GM19397 (cell line): ENCODE data around the gene SNRK.

Experiments used
- ATAC-seq: cut with Tn5 transposase; IDR thresholded peaks from one replicate; pipeline ENCODE4 v1.9.1; 2021; ENCODE audit warnings: mild to moderate bottlenecking, moderate library complexity; ENCODE audit not compliant: unreplicated experiment

SNRK gene

DNA sequence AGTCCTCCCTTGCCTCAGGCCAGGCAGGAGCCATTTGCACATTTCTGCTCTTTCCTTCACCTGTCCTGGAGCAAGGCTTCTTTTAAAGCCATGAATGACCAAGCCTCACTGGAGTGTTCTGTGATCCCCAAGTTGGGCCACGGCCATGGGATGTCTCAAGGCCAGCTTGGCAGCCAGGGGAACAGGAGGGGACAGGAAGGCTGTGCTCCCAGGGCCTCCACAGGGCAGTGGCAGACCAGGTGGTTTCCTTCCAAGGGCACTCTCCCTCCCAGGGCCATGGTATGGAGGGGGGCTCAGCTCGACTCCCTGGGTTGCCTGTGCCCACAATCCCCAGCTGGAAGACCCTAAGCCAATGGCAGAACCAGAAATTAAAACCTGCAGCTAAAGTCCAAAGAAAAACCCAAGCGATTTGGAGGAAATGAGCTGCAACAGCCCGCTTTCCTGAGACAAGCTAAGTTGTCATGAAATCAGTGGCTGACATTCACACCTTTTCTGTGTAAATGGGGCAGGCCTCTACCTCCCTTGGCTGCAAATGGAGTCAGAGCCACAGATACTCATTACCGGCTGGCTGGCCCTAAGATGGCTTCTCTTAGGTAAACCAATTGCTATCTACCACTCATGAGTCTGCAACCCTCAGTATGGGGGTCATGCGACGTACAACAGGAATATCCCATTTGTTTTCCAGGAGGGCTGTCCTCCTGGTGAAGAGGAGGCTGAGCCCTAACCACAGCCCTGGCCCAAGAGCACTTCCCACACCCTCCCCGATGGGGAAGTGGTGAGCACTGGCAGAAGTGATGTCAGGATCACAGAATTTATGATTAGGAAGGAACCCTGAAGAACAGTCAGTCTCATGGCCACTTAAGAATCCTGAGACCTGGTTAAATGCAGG is 83.3 kb downstream of the SNRK start:
- no peak for ATAC-seq

DNA sequence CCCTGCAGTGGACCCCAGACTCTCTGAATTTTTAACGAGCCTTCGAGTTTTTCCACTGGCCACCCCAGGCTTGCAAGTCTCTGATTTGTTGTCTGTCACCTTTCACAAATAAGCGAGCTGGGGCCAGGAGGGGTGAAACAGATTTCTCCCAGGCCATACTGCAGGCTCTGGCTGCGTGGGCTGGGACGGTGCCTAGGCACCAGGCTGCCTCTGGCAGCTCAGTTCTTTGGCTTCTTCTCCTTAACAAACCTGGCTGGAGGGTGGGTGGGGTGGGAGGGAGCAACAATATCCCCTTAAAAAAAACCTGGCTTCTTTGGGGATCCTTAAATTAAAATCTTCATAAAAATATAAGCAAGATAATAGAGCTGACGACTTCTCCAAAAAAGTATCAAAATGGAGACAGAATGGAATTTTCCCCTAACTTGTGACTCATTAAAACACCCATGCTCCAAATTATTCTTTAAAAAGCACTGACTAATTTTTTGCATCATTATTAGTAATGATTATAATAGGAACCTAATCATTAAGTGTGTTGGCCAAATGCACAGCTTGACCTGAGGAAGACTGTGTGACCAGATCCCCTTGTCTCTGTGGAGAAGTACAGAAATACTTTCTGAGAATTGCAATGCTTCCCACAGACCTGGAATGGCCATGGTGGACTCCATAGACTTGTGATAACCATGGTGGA is 84.1 kb downstream of the SNRK start:
- ATAC-seq: no peak

DNA sequence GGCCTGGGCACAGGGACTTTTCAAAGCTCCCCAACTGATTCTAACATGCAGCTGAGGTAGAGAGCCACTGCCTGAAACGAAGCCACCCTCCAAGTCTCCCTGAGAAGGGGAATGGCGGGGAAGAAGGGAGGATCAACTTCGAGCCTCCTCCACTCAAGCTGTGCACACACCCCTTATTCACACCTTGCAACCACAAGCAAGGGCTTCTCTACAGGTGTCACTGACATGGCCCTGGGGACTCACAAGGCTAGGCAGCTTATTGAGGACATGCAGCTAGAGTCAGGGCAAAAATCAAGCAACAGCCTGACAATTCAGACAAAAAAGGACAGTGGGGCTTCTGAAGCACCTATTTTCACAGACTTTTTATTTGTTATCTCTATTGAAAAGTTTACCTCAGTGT is 85.2 kb downstream of the SNRK start:
- no peak for ATAC-seq

DNA sequence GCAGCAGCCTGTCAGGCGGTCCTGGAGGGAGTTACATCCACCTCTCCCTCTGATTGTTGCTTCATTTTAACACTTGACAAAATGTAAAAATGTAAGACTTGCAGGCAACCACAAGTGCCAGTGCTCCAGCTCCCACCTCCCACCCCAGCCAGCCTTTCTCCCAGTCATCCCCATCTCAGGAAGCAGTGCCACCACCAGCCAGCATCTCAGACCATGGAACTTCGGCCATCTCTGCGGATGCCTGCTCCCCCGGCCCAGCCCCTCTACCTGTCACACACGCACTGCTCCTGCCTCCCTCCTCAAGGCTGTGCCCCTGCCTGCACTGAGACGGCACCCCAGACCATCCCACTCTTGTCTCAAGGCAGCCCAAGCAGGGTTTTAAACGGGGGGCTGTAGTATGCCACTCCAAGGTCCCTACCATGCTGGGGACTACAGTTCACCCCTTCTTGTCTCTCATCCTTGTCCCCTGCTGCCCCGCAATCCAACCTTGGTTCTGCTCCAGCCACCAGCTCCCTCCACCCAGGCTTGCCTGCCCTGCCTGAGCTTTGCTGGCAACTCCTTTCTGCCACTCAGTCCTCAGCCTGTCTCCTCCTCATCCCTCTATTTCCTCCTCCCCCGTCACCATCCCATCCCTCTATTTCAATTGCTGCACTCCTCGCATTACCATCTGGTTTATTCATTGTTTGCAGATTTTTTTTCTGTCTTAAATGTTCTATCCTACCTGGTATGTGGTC is 85.8 kb downstream of the SNRK start:
- no peak for ATAC-seq

DNA sequence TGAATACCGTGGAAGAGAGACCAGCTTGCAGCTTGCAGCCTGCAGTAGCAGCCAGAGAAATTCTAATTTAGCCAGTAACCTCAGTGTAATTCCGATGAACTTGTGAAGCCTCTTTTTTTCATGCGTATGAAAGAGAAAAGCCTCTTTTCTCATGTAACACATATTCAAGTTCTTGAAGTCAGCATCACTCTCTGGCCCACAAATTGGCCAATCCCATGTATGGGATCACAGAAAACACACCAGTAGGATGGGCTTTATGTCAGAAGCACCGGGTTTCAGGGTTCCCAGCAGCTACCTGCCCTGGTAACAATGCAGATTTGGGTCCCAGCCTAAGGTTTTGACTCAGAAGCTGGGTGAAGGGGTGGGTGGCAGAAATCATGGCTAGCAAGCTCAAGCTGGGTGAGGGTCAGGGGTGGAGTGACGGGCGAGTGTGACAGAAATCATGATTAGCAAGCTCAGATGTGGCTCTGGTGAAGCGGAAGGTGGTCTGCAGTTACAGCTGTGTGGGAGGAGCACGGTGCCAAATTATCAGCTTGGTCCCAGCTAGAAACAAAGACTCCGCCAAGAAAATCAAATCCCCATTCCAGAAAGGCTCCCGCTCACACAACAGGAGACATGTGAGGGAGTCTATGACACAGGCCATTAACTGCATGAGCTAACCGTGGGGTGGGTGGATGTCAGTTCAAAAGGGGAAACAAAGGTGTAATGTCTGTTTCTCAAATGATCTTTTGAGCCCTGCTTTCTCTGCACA is 86.6 kb downstream of the SNRK start:
- no peak for ATAC-seq

DNA sequence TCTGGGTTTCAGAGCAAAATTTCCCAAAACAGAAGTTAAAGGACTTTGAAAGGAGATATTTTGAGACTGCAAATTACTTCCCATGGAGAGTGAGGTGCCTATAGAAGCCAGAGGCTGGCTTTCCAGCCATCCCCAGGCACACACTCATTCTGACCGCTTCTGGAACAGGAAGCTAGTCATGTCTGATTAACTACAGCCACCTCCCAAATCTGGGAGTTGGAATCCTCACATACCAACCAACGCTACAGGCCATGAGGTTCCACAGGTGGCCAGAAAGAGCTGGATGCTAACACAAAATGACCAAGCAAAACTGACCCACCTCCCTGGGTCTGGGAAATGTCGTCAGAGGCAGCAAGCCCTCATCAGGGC is 87.2 kb downstream of the SNRK start:
- ATAC-seq: no peak

DNA sequence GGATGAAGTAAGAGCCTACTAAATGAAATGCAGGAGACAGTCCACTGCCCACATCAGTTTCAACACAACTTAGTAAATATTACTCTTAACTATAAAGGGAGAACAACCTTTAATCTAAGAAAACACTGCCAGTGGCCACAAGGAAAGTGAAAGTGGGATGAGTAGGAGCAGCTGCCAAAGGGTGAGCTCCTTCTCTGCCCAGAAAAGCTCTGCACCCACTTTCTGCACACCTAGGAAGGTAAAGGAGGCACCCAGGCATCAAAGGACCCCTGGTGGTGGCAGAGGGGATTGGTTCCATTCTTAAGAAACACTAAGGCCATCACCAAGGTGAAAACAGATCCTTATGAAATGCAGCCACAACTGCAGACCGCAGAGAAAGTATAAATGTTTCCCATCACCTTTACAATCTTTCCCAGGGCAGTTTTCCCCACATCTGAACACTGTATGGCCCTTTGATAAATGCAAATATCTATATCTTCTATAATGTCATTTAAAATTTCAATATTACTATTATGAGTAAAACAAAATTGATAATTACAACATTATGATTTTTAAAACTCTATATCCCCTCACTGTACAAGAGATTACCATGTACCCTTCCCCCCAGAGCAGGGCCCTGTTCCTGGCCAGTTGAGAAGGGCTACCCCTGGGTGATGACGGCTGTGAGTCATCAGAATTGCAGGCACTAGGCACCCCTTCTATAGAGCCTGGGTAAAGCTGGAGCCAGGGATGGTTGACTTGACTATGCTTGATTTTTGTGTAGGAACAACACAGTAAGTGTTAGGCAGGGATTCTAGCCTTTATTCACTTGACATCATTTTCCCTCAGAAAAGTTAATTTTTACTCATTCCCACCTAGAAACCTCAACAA is 92.0 kb downstream of the SNRK start:
- ATAC-seq: no peak

DNA sequence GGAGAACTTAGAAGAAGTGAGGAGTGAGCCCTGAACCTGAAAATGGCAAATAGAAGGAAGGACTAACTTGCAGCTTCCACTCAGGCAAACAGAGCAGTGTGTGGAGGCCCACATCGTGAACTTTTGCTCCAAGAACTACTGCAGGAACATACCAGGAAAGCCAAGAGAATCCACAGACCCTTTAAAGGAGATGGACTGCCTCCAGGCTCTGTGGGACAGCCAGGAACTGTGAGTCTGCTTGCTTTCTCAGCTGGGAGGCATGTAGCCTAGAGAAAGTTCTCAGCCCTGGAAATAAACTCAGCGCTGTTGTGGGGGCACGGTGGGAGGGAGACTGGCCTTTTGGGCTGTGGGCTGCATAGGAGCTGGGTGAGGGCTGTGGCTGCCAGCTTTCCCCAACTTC is 93.0 kb downstream of the SNRK start:
- no peak for ATAC-seq

DNA sequence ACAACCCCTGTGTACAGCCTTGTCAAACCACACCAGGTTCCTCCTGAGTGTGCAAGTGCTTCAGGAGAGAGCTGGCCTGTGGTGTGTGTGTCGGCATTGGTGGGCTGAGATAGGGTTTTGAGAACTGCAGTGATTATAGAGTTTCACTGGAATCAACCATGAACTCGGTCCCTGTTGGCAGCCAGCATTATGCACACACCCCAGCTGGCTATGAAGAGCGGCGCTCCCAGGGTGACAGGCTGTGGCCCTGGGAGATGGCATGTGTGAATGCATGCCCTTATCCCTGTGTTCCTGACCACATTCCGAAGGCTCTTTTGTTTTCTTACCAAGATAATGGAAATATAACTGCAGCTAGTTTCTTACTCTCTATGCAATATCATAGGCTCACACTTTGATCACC is 101.8 kb downstream of the SNRK start:
- no peak for ATAC-seq

DNA sequence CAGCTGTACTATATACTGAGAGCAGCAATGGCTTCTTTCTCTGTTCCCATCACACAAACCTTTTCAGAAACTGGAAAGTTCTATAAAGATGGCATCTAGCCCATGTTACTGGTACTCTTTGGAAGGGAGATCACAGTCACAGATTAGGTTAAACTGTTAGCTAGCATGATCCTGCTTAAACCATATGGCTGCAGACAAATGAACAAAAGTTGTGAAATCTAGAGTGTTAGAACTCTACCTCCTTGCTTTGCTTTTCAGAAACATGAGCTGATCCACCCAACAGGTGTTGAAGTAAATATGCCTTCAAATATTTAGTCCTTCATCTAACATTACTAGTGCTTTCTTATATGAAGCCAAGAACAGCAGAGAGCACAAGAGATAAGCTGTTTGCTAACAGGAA is 102.6 kb downstream of the SNRK start:
- no peak for ATAC-seq

DNA sequence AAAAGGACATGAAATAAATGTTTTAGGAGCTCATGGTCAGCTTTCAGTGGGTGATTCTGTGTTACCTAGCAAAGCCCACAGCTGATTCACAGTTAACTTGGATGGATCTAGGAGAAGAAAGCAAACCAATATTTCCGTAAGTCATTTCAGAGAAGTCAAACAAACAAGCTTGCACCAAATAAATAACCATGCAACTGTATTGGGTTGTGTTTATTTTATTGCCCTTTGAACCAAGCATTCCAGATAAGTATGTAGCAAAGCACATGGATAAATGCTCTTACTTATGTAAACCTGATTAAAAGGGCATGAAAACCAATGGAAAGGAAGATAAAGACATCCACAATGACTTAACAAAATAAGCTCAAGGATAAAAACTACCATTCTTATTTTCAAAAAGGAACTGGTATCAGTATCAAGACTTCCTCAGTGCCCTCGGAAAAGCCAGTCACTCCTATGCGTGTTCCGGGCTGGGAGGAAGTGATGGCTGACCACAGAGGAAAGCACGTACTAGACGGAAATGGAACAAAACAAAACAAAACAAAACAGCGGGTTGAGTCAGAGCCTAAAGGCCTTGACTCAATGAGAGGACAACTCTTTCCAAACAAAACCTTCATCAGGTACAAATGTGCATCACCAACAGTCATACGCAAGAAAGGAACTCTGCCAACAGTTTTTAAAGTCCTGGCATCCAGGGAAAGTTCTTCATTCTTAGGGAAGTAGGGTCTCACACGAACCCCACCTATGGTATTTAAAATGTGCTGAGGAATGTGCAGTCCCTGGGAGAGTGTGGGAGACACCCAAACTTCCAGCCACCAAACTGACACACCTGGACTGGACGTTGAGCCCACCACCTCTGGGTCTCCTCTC is 103.3 kb downstream of the SNRK start:
- ATAC-seq: no peak

DNA sequence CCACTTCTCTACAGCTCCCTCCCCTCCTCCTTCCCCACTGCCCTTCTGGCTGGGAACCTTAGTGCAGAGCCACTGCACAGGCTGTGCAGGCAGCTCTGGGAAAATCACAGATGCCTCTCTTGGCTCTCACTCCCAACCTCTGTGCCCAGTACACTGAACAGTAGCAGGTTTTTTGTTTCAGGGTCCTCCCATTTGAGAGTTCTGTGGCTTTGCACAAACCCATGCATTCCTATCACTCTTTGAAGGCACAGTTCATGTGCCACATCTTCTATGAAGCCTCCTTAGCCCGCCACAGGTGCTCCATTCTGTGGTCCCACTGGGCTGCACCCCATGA is 103.9 kb downstream of the SNRK start:
- ATAC-seq: no peak

DNA sequence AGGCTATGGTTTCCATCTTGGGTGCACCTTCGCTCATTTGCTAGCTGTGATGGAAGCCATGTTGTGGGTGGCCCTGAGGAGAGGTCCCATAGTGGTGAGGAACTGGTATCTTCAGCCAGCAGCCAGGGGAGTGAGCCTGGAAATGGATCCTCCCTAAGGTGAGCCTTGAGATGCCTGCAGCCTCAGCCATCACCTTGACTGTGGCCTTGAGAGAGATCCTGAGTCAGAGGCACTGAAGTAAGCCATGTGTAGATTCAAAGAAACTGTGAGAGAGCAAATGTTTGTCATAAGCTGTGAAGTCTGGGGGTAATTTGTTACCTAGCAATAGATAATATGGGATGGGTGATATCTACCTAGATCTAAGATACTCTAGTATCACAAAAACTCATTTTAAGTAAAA is 105.3 kb downstream of the SNRK start:
- no peak for ATAC-seq

DNA sequence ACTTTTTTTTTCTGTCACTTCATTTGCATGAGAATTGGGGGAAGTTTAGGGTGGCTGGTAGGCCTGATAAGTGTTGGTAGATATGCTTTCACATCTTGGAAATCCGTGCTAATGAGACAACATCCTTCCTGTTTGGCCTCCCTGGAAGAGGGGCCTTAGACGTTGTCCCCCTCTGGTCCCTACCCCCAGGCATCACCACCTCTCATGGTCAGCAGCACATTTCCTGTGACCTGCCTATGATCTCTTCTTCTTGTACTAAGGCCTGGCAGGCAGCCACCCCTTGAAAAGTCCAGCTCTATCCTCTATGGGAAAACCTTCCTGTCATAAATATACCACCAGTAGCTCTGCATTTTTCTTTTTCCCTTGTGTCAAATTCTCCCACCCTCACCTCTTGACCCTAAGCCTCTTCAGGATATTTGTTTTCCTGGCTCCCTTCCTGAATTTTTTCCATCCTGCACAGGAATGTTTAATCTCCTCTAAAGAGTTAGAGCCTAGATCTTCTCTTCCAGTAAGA is 107.8 kb downstream of the SNRK start:
- ATAC-seq: no peak

DNA sequence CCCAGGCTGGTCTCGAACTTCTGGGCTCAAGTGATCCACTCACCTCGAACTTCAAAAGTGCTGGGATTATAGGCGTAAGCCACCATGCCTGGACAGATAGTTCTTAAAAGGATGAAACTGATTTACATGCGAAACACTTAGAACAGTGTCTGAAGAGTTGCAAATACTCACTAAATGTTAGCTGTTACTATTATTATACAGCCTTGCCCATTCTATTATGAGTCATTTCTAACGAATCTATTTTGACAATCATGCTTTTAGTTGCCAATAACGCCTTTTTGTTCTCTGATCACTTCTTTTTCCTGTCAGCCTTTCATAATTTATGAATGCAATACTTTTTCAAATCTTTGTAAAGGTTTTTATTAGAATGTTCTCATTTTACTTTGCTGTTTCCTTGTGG is 112.7 kb downstream of the SNRK start:
- ATAC-seq: no peak

DNA sequence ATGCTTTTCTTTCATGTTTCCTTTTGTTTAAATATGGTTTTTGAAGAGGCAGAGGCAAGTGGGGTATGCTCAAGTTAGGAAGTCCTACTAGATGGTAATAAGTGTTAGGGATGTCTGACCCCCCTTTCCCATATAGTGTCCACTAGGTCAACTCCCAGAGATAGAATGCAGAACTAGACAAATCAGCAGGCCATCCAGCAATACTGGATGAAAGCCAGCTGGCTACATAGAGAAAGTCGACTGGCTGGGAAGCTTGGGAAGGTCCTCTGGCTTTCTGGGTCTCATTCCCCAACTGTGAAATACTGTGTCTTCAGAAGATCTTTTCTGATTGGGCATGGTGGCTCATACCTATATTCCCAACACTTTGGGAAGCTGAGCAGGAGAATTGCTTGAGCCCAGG is 113.8 kb downstream of the SNRK start:
- ATAC-seq: no peak
